ENCODE measurements around the gene SNX27. TPM values are rescaled to one million over a fixed set of nuclear protein-coding genes. Genes with fewer than 3 reads are reported as not detected.

SNX27 gene
- 10 to 100 TPM; 44.0 to 58.6 TPM for total RNA-seq

DNA sequence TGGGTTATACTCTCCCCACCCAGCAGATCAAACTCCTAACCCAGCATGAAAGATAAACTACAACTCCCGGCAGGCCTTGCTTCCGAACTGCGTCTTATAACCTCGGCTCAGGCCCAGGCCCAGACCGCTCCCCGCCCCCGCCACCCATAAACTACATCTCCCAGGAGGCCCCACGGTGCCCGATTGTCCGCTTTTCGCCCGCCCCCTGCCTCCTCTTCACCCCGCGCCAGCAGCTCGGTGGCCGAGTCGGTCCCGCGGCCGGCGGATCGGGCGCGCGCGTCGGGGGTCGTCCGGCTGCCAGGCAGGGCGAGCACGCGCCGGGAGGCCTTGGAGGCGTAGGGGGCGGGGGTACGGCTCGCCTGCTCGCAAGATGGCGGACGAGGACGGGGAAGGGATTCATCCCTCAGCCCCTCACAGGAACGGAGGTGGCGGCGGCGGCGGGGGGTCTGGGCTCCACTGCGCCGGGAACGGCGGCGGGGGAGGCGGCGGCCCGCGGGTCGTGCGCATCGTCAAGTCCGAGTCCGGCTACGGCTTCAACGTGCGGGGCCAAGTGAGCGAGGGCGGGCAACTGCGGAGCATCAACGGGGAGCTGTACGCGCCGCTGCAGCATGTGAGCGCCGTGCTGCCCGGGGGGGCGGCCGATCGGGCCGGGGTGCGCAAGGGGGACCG is at the start of gene SNX27:
TSS of gene SNX27 (plus strand) at position 219 of the 669 bp plus-strand sequence. CDS start at position 371, 152 bp downstream.

DNA sequence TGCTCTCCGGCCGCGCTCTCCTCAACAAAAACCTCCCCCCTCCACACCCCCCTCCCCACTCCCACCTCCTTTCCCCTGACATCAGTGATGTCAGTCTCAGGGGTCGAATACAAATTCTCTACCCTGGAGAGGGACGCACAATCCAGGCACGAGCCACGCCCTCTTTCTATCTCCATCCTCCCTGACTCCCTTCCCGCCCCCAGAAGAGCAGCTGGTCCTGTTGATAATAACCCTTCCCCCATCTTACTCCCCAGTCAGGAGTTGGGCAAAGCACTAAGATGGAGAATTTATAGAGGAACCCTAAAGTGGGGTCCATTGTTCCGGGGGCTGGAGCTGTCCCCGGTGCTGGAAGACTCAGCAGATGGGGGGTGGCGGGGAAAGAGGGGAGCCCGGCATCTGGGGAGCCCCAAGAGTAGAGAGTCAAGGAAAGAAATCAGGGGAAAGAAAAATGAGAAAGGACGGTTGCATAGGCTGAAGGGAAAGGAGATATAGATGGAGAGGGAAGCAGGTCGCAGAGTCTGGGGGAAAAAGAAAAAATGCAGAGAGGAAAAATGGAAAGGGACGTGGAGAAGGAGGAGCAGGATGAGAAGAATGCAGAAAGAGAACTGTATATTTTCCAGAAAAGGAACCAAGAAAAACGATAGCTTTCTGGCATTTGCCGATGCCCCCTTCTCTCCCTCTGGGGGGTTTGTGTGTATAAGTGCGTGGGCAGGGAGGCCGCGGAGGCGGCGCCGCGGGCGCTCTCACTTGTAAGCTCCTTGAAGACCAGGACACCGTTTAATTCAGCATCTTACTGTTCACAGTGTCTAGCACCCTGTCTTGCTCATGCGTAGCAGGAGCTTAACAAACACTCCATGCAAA is 105.2 kb downstream of the SNX27 start, which contains the start of gene CELF3:
TSS of gene CELF3 (minus strand) at position 33 of the 861 bp plus-strand sequence. CDS start 783 bp downstream, outside the sequence.

DNA sequence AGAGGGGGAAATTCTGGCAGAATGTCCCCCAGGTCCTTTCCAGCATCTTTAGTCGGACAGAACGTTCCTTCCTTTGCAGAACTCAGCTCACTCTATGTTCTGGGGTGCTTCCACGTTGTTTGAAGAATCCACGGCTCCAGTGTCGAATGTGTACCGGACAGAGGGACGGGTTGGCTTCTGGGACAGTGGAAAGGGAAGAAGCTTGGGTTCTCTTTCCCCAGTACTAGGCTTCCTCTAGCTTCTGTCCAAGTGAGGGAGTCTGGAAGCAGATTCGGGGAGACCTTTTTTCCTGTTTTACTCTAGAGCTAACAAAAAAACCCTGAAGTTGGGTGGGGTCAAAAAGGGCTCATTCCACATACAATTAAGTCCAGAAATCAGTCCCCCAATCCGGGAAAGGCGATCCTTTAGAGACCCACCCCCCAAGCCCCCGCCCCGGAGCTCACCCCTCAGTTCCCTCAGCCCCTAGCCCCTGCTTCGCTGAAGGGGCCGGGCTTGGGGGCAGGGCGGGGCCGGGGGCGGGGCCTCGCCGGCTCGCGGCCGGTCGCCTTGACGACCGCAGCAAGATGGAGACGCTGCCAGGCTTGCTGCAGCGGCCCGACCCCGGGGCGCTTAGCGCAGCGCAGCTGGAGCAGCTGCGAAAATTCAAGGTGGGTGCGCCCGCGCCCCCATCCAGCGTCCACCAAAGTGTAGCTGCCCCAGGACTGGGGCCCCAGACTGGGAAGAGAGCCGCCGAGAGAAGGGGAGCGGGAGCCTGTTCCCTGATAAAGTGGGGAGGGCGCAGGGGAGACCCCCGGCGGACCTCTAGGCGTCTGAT is 109.3 kb downstream of the SNX27 start, which contains the start of gene RIIAD1:
TSS of gene RIIAD1 (plus strand) at position 549 of the 814 bp plus-strand sequence. CDS start at position 564, 15 bp downstream.

Small RNAs within 50 kb of the gene (small RNA-seq; reads per million reads assigned to genes)
- gene RNU6-1062P, result 0 reads per million in 2 donors
- gene RNU6-662P, result 0 reads per million in 2 donors

Other genes with a start within 250 kb of the SNX27 start
- 10 to 100 TPM; 42.0 to 55.9 TPM for gene SELENBP1, start 239.3 kb upstream of the SNX27 start, total RNA-seq
- gene PSMB4, start 212.5 kb upstream of the SNX27 start, total RNA-seq, result 100 to 1,000 TPM; 501 to 799 TPM
- gene POGZ, start 152.6 kb upstream of the SNX27 start, total RNA-seq, result 10 to 100 TPM; 26.0 to 27.2 TPM
- under 1 TPM; 0.67 to 0.69 TPM for gene CGN, start 100.7 kb upstream of the SNX27 start, total RNA-seq
- gene TUFT1, start 71.7 kb upstream of the SNX27 start, total RNA-seq, result 10 to 100 TPM; 16.7 to 24.1 TPM
- not detected for gene CELF3, start 104.8 kb downstream of the SNX27 start, total RNA-seq
- gene RIIAD1, start 109.5 kb downstream of the SNX27 start, total RNA-seq, result not detected
- gene MRPL9, start 151.4 kb downstream of the SNX27 start, total RNA-seq, result 100 to 1,000 TPM in 1 of 2 donors, 10 to 100 TPM in 1; 58.2 to 119 TPM
- 1 to 10 TPM; 1.7 to 2.7 TPM for gene TDRKH, start 178.4 kb downstream of the SNX27 start, total RNA-seq
- gene LINGO4, start 193.4 kb downstream of the SNX27 start, total RNA-seq, result not detected
- not detected for gene RORC, start 219.8 kb downstream of the SNX27 start, total RNA-seq
- gene C2CD4D, start 227.8 kb downstream of the SNX27 start, total RNA-seq, result under 1 TPM; 0.33 to 0.69 TPM
- not detected for gene THEM5, start 241.7 kb downstream of the SNX27 start, total RNA-seq